OCI-LY3 (cell line): Measurements from ENCODE around the gene NTNG1.

Experiments
- H2AFZ ChIP-seq: fragments of 200-600, 300-600 bp; shearing (Covaris generic); 2 replicates; pipeline ENCODE4 v1.6.0; 2014; ENCODE audit warnings: antibody characterized with exemption, low read depth, low read length
- H3K27ac ChIP-seq: fragments of 200-600, 300-600 bp; sonication (generic); 2 replicates; pipeline ENCODE4 v1.5.1; 2014; ENCODE audit warnings: mild to moderate bottlenecking, low read length, moderate library complexity, mixed read lengths
- H3K27me3 ChIP-seq: fragments of 200-600, 300-600 bp; sonication (generic); 2 replicates; pipeline ENCODE4 v1.6.1; 2014; ENCODE audit warnings: low read depth, low read length, mixed read lengths
- H3K36me3 ChIP-seq: fragments of 200-600, 300-600 bp; sonication (generic); replicated peaks from 2 replicates; pipeline ENCODE3; 2014; ENCODE audit warnings: low read depth, low read length, mixed read lengths
- H3K4me1 ChIP-seq: fragments of 300-600, 200-600 bp; sonication (generic); 2 replicates; pipeline ENCODE4 v1.6.1; 2014; ENCODE audit warnings: low read length, mixed read lengths
- H3K4me2 ChIP-seq: fragments of 200-600, 300-600 bp; sonication (generic); 2 replicates; pipeline ENCODE4 v1.6.1; 2014; ENCODE audit warnings: low read length, mixed read lengths
- H3K4me3 ChIP-seq: fragments of 300-600, 200-600 bp; sonication (generic); 2 replicates; pipeline ENCODE4 v1.5.1; 2014; ENCODE audit warnings: antibody characterized with exemption, mild to moderate bottlenecking, low read length, moderate library complexity
- H3K79me2 ChIP-seq: fragments of 300-600, 200-600 bp; shearing (Covaris generic); 2 replicates; pipeline ENCODE4 v1.6.1; 2014; ENCODE audit warnings: mild to moderate bottlenecking, low read length, mixed read lengths
- H3K9ac ChIP-seq: fragments of 300-600, 200-600 bp; shearing (Covaris generic); 2 replicates; pipeline ENCODE4 v1.6.0; 2014; ENCODE audit warnings: mild to moderate bottlenecking, low read length, moderate library complexity
- H3K9me3 ChIP-seq: fragments of 200-600, 300-600 bp; shearing (Covaris generic); 2 replicates; pipeline ENCODE4 v1.6.1; 2014; ENCODE audit warnings: low read length, mixed read lengths; ENCODE audit not compliant: insufficient read depth
- H4K20me1 ChIP-seq: fragments of 200-600, 300-600 bp; sonication (generic); 2 replicates; pipeline ENCODE4 v1.6.1; 2016; ENCODE audit warnings: low read length, mixed read lengths; ENCODE audit not compliant: insufficient read depth
- EZH2phosphoT487 ChIP-seq: fragments of 200-600 bp; shearing (Covaris generic); IDR thresholded peaks from 2 replicates; pipeline ENCODE4 v1.6.1; 2018; ENCODE audit warnings: antibody characterized with exemption, mixed run types, low read depth
- TF ChIP-seq, protein P1 (sequence below): fragments of 200-600, 300-600 bp; sonication (generic); IDR thresholded peaks from 2 replicates; pipeline ENCODE4 v1.5.1; 2014; ENCODE audit warnings: antibody characterized with exemption, low read length, low read depth

The NTNG1 gene

DNA sequence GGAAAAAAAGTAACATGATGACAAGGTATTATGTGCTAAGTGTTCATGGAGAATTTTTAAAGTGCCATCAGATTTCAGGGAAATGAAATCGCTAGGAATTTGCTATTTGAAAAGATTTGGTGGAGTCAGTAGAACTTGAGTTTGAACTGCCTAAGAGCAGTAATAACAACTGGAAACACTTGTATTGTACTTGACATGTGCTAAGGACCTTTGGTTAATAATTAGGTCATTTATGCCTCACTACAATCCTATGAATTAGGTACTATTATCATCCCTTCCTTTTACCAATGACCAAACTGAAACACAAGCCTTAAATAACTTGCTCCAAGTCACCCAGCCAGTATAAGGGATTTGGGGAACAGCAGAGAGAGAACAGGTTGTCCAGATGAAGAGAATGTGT is 133.4 kb downstream of the NTNG1 start:
- Histone ChIP-seq H3K36me3 (no peaks in the 10 kb centered on the region), H3K79me2 (peaks cover 7% of the 10 kb centered on the region; the same call in 1 of the 2 replicates), H3K4me3 (no peak overlapping the region), H2AFZ (no peak overlapping the region), H3K4me1 (peaks cover 12% of the 10 kb centered on the region), H3K4me2 (no peak overlapping the region), H3K9me3 (no peaks in the 10 kb centered on the region), H3K9ac (no peak overlapping the region), H4K20me1 (peaks cover 38% of the 10 kb centered on the region; the same call in 1 of the 2 replicates), H3K27me3 (no peaks in the 10 kb centered on the region), H3K27ac (no peak overlapping the region)
- no peak for TF ChIP-seq EZH2phosphoT487
- TF ChIP-seq, protein P1, sequence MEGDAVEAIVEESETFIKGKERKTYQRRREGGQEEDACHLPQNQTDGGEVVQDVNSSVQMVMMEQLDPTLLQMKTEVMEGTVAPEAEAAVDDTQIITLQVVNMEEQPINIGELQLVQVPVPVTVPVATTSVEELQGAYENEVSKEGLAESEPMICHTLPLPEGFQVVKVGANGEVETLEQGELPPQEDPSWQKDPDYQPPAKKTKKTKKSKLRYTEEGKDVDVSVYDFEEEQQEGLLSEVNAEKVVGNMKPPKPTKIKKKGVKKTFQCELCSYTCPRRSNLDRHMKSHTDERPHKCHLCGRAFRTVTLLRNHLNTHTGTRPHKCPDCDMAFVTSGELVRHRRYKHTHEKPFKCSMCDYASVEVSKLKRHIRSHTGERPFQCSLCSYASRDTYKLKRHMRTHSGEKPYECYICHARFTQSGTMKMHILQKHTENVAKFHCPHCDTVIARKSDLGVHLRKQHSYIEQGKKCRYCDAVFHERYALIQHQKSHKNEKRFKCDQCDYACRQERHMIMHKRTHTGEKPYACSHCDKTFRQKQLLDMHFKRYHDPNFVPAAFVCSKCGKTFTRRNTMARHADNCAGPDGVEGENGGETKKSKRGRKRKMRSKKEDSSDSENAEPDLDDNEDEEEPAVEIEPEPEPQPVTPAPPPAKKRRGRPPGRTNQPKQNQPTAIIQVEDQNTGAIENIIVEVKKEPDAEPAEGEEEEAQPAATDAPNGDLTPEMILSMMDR = no peak

DNA sequence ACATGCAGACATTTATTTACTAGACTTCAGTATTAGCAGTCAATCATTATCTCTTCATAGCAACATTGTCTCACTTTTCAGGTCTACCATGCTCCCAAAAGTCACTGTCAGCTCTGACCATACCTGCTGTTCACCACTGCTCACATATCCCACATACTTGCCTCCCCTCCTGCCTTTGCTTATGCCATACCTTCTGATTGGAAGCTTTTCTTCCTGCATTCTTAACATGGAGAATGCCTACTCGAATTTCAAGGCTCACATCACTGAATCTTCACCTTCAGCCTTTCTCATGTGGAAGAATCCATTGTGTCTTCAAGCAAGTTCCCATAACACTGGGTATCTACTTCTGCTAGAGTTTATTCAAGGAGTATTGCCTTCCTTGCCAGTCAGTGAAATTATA is 135.4 kb downstream of the NTNG1 start:
- TF ChIP-seq, protein P1 = no peak
- no peak for TF ChIP-seq EZH2phosphoT487
- peaks cover 4% of the 10 kb centered on the region; the same call in 1 of the 2 replicates for H3K79me2 ChIP-seq
- no peaks in the 10 kb centered on the region for H3K36me3 ChIP-seq
- H3K27me3 ChIP-seq = no peaks in the 10 kb centered on the region
- peaks cover 12% of the 10 kb centered on the region for H3K4me1 ChIP-seq
- peaks cover 33% of the 10 kb centered on the region; the same call in 1 of the 2 replicates for H4K20me1 ChIP-seq
- H3K4me3 ChIP-seq = no peak overlapping the region
- no peaks in the 10 kb centered on the region for H3K9me3 ChIP-seq
- no peak overlapping the region for H3K27ac ChIP-seq
- H2AFZ ChIP-seq = no peak overlapping the region
- H3K4me2 ChIP-seq = no peak overlapping the region
- no peak overlapping the region for H3K9ac ChIP-seq

DNA sequence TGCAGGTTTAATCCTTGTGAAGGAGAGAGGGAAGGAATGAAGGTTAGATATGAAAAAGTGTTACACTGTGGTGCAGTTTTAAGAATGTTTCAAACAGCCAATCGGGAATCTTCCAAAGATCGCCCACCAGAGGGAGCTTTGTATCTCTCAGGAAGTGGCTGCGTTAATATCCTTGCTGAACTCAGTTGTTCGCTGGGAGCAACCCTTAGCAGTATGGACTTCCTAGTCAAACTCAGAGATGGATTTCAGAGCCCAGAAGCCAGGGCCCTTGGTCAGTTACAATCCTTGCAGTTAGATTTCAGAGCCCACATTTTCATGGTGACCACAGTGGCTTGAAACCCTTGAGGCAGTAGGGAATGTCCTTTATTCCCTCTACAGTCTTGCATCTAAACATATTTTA is 136.2 kb downstream of the NTNG1 start:
- Histone ChIP-seq H3K79me2 (peaks cover 4% of the 10 kb centered on the region; the same call in 1 of the 2 replicates), H3K4me3 (no peak overlapping the region), H3K36me3 (no peaks in the 10 kb centered on the region), H4K20me1 (peaks cover 33% of the 10 kb centered on the region; the same call in 1 of the 2 replicates), H3K4me2 (peak overlapping the region; percentile 36), H3K27me3 (no peaks in the 10 kb centered on the region), H3K4me1 (peaks cover 12% of the 10 kb centered on the region), H3K9me3 (no peaks in the 10 kb centered on the region), H3K27ac (no peak overlapping the region), H2AFZ (no peak overlapping the region), H3K9ac (no peak overlapping the region; the same call in 1 of the 2 replicates)
- no peak for TF ChIP-seq EZH2phosphoT487
- TF ChIP-seq, protein P1 = peak; percentile 60

DNA sequence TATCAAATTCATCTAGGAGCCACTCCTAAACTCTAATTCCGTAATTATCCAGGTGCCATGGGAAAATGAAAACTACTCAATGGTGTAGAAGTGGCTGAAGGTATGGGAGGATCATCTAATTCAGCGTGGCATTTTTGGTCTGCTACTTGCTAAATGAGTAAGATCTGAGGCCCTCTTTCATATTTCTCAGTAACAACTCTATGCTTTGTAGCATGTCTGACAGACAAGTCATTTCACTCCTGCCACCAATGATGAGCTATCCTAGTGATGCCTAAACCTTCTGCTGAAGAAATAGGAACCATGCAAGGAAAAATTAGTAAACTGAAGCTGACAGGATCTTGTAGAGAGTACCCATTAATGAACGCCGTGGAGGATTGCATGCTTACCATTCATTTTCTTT is 145.3 kb downstream of the NTNG1 start:
- Histone ChIP-seq H3K27me3 (no peaks in the 10 kb centered on the region), H3K36me3 (no peaks in the 10 kb centered on the region), H3K9me3 (no peaks in the 10 kb centered on the region), H3K27ac (no peak overlapping the region), H3K4me1 (peaks cover 14% of the 10 kb centered on the region), H2AFZ (no peak overlapping the region), H3K9ac (no peak overlapping the region), H3K79me2 (no peaks in the 10 kb centered on the region; the same call in 1 of the 2 replicates), H4K20me1 (peaks cover 25% of the 10 kb centered on the region; the same call in 1 of the 2 replicates), H3K4me3 (no peak overlapping the region), H3K4me2 (peak overlapping the region; percentile 40)
- TF ChIP-seq, protein P1 = no peak
